T follicular helper cell (primary cell): ENCODE results near the gene NR3C1.
A peak's percentile ranks its signal among the peaks of the same experiment; 100 is the strongest.

Experiments
- DNase-seq: peaks from one replicate; pipeline ENCODE4 v3.0.0-alpha.2; 2020; ENCODE audit warnings: low read depth
- total RNA-seq, 2 experiments: gene quantifications; one replicate each; lab custom pipeline; 2026; lab: John Stamatoyannopoulos, UW

Gene NR3C1
- 246 to 439 reads per million in 2 experiments for total RNA-seq

- DNase-seq: peak; percentile 82
Observed at GRCh38 chr5:143403593-143404415, at the start of gene NR3C1. Gene NR3C1, minus strand, starts transcription at chr5:143403686. Its CDS starts 2,847 bp downstream, at chr5:143400839.

- no peak for DNase-seq
Observed at GRCh38 chr5:143449772-143450171, 46.3 kb upstream of the NR3C1 start.

- DNase-seq: no peak
Observed at GRCh38 chr5:143448518-143448917, 45.0 kb upstream of the NR3C1 start.

- DNase-seq: no peak
Observed at GRCh38 chr5:143447983-143448382, 44.5 kb upstream of the NR3C1 start.

- DNase-seq: no peak
Observed at GRCh38 chr5:143446535-143447226, 43.2 kb upstream of the NR3C1 start.

- no peak for DNase-seq
Observed at GRCh38 chr5:143445776-143446175, 42.3 kb upstream of the NR3C1 start.

GRCh38 chr5:143443330-143443729, 39.8 kb upstream of the NR3C1 start:
- no peak for DNase-seq

- no peak for DNase-seq
Observed at GRCh38 chr5:143442385-143442784, 38.9 kb upstream of the NR3C1 start.

GRCh38 chr5:143440448-143441115, 37.1 kb upstream of the NR3C1 start:
- no peak for DNase-seq

- no peak for DNase-seq
Observed at GRCh38 chr5:143437666-143438273, 34.3 kb upstream of the NR3C1 start.

GRCh38 chr5:143436871-143437270, 33.4 kb upstream of the NR3C1 start:
- DNase-seq: no peak

GRCh38 chr5:143435210-143435657, 31.7 kb upstream of the NR3C1 start:
- DNase-seq: no peak

GRCh38 chr5:143434261-143435209, 31.0 kb upstream of the NR3C1 start:
- DNase-seq: peak; percentile 68

- no peak for DNase-seq
Observed at GRCh38 chr5:143433670-143434069, 30.2 kb upstream of the NR3C1 start.

- no peak for DNase-seq
Observed at GRCh38 chr5:143432658-143433239, 29.3 kb upstream of the NR3C1 start.

GRCh38 chr5:143431789-143432188, 28.3 kb upstream of the NR3C1 start:
- DNase-seq: no peak

GRCh38 chr5:143428738-143429420, 25.4 kb upstream of the NR3C1 start:
- no peak for DNase-seq

- no peak for DNase-seq
Observed at GRCh38 chr5:143428155-143428554, 24.7 kb upstream of the NR3C1 start.

- DNase-seq: no peak
Observed at GRCh38 chr5:143427122-143427735, 23.7 kb upstream of the NR3C1 start.
